ENCODE measurements around the gene NRG2.

DNA sequence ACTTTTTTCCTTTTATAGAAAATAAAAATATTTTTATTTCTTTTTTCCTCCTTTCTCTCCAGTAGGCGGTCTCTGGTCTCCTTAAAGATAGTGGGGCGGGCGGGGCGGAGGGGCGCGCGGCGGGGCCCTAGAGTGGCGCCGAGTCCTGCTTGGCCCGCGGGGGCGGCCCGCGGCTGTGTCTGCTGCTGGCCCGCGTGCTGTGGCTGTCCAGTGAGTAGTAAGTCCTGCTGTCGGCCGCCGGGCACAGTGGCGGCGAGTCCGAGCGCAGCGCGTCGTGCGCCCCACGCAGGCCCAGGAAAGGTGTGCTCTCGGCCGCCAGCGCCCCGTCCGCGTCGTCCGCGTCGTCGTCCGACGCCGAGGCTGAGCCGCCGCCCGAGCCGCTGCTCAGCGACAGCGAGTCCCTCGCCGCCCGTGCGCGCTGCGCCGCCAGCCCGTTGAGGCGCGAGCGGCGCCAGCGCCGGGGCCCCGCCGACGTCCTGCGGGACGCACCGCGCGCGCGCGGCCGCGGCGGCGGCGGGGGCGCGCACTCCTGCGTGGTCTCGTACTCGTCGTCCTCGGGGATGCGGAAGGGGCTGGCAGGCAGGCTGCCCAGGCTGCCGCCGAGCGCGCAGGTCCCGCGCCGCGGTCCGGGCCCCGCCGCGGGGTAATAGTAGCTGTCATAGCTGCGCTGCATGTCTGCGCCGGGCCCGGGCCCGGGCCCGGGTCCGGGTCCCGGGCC is 195.2 kb downstream of the NRG2 start:
- no peak for TF ChIP-seq EZH2 (IDR thresholded peaks at IDR 0.05)
- no peak for TF ChIP-seq POLR2AphosphoS5 (IDR thresholded peaks at IDR 0.05; ENCODE audit: borderline replicate concordance, low read depth, low read length)
- TF ChIP-seq FOXP2 (optimal IDR thresholded peaks at IDR 0.05; ENCODE audit: control extremely low read depth, extremely low read length, insufficient read depth): no peak

All from SK-N-MC (cell line).